ENCODE measurements around the gene PPBP.

Gene PPBP

GRCh38 chr4:73945140-73945539, 42.9 kb downstream of the PPBP start:
- DNase-seq (ENCODE audit: extremely low spot score) = no peak
- ChIA-PET POLR2A (no interaction called here), CTCF (interaction anchor here (0.6 kb wide), 2 partner anchors 24 to 1628 kb away, joined by 3 to 4 read pairs; no protein-coding TSS in a partner anchor)
- TF ChIP-seq HDGF (IDR thresholded peaks at IDR 0.05; ENCODE audit: borderline replicate concordance) (no peak), PKNOX1 (IDR thresholded peaks at IDR 0.05) (peak; percentile 81)

- ChIA-PET CTCF (interaction anchor here (0.6 kb wide), 1 partner anchor 1627 kb away, joined by 3 read pairs; no protein-coding TSS in a partner anchor), POLR2A (no interaction called here)
- TF ChIP-seq ELF4 (IDR thresholded peaks at IDR 0.05) = no peak
- TF ChIP-seq L3MBTL2 (conservative IDR thresholded peaks at IDR 0.05) = no peak
- peak; percentile 43 for DNase-seq (ENCODE audit: extremely low spot score)
Measured at GRCh38 chr4:73944061-73944875, 43.7 kb downstream of the PPBP start.

GRCh38 chr4:73943555-73943954, 44.4 kb downstream of the PPBP start:
- no peak for DNase-seq (ENCODE audit: extremely low spot score)
- TF ChIP-seq L3MBTL2 (conservative IDR thresholded peaks at IDR 0.05) (no peak), FOXM1 (IDR thresholded peaks at IDR 0.05; ENCODE audit: borderline replicate concordance) (no peak), BHLHE40 (IDR thresholded peaks at IDR 0.05; ENCODE audit: borderline replicate concordance) (no peak), SP1 (IDR thresholded peaks at IDR 0.05) (no peak), FOXA1 (IDR thresholded peaks at IDR 0.05) (no peak), CTBP1 (IDR thresholded peaks at IDR 0.05; ENCODE audit: borderline replicate concordance) (no peak), PKNOX1 (IDR thresholded peaks at IDR 0.05) (no peak), HDGF (IDR thresholded peaks at IDR 0.05; ENCODE audit: borderline replicate concordance) (no peak), ARNT (IDR thresholded peaks at IDR 0.05) (no peak), FOXK2 (IDR thresholded peaks at IDR 0.05) (no peak), NFRKB (IDR thresholded peaks at IDR 0.05) (no peak), ZNF384 (IDR thresholded peaks at IDR 0.05) (no peak), SUZ12 (IDR thresholded peaks at IDR 0.05) (no peak), TARDBP (IDR thresholded peaks at IDR 0.05) (no peak), LEF1 (IDR thresholded peaks at IDR 0.05; ENCODE audit: borderline replicate concordance) (no peak), ELF4 (IDR thresholded peaks at IDR 0.05) (no peak)
- ChIA-PET POLR2A (no interaction called here), CTCF (interaction anchor here (0.6 kb wide), 1 partner anchor 11 kb away, joined by 3 read pairs; no protein-coding TSS in a partner anchor)

- TF ChIP-seq FOXK2 (IDR thresholded peaks at IDR 0.05) (no peak), ELF4 (IDR thresholded peaks at IDR 0.05) (no peak), FOXM1 (IDR thresholded peaks at IDR 0.05; ENCODE audit: borderline replicate concordance) (no peak), BHLHE40 (IDR thresholded peaks at IDR 0.05; ENCODE audit: borderline replicate concordance) (no peak), LEF1 (IDR thresholded peaks at IDR 0.05; ENCODE audit: borderline replicate concordance) (no peak), PKNOX1 (IDR thresholded peaks at IDR 0.05) (no peak), CTBP1 (IDR thresholded peaks at IDR 0.05; ENCODE audit: borderline replicate concordance) (no peak), ZNF384 (IDR thresholded peaks at IDR 0.05) (no peak), FOXA1 (IDR thresholded peaks at IDR 0.05) (no peak), NFRKB (IDR thresholded peaks at IDR 0.05) (no peak), ARNT (IDR thresholded peaks at IDR 0.05) (no peak), TARDBP (IDR thresholded peaks at IDR 0.05) (no peak)
- ChIA-PET CTCF (interaction anchor here (0.6 kb wide), 1 partner anchor 548 kb away, joined by 3 read pairs; no protein-coding TSS in a partner anchor), POLR2A (no interaction called here)
- DNase-seq (ENCODE audit: extremely low spot score) = no peak
Measured at GRCh38 chr4:73936969-73937368, 51.0 kb downstream of the PPBP start.
